Measurements from ENCODE around the gene KIF7.

DNA sequence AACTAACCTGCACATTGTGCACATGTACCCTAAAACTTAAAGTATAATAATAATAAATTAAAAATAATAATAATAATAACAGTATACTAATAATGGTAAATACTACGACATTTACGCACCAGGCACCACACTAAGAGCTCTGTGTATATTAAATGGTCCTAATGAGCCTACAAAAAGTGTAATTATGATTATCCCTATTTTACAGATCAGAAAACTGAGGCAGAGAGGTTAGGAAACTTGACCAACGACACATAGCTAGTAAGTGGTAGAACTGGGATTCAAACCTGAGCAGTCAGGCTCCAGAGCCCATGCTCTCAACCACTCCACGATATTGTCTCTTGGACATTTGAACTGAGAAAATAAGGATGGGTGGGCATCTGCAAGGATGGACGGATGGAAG is 15.0 kb downstream of the KIF7 start:
- TF ChIP-seq, protein P1, sequence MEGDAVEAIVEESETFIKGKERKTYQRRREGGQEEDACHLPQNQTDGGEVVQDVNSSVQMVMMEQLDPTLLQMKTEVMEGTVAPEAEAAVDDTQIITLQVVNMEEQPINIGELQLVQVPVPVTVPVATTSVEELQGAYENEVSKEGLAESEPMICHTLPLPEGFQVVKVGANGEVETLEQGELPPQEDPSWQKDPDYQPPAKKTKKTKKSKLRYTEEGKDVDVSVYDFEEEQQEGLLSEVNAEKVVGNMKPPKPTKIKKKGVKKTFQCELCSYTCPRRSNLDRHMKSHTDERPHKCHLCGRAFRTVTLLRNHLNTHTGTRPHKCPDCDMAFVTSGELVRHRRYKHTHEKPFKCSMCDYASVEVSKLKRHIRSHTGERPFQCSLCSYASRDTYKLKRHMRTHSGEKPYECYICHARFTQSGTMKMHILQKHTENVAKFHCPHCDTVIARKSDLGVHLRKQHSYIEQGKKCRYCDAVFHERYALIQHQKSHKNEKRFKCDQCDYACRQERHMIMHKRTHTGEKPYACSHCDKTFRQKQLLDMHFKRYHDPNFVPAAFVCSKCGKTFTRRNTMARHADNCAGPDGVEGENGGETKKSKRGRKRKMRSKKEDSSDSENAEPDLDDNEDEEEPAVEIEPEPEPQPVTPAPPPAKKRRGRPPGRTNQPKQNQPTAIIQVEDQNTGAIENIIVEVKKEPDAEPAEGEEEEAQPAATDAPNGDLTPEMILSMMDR (conservative IDR thresholded peaks at IDR 0.05 in 1 of 2, IDR thresholded peaks at IDR 0.05 in 1 of 2; ENCODE audit: low read depth in 1 of 2, low read length in 2 of 2) = no peak
- TF ChIP-seq EZH2 (IDR thresholded peaks at IDR 0.05; ENCODE audit: low read length, missing control alignments) = no peak

All from fibroblast of lung (primary cell).